Mesenchymal stem cell (in vitro differentiated cells and primary cell): ENCODE data around the gene THTPA.

Experiments
- DNase-seq: peaks from one replicate; pipeline ENCODE4 v3.0.0-alpha.2; 2013
- H2AFZ ChIP-seq: one replicate; pipeline ENCODE4 v1.6.1; 2013; ENCODE audit warnings: low read depth, mild to moderate bottlenecking, control low read depth, inconsistent platforms, low read length, moderate library complexity
- H2AK5ac ChIP-seq: 2 replicates; pipeline ENCODE4 v1.6.1; 2013; ENCODE audit warnings: low read length, moderate library complexity, mild to moderate bottlenecking, inconsistent platforms; ENCODE audit not compliant: severe bottlenecking
- H2BK120ac ChIP-seq: one replicate; pipeline ENCODE4 v1.6.1; 2013; ENCODE audit warnings: low read depth, mild to moderate bottlenecking, inconsistent platforms, low read length, moderate library complexity
- H2BK12ac ChIP-seq, 2 experiments: one replicate each; pipeline ENCODE4 v1.6.1; 2013; ENCODE audit warnings: inconsistent platforms in 2 of 2, low read length in 2 of 2, mild to moderate bottlenecking in 2 of 2, moderate library complexity in 2 of 2, control low read depth in 1 of 2
- H2BK15ac ChIP-seq: one replicate; pipeline ENCODE4 v1.6.1; 2013; ENCODE audit warnings: mild to moderate bottlenecking, low read depth, inconsistent platforms; ENCODE audit not compliant: poor library complexity, severe bottlenecking
- H2BK5ac ChIP-seq: 2 replicates; pipeline ENCODE4 v1.6.1; 2013; ENCODE audit warnings: low read depth, mild to moderate bottlenecking, low read length, control low read depth, inconsistent platforms; ENCODE audit not compliant: poor library complexity, severe bottlenecking
- H3K14ac ChIP-seq, 2 experiments: one replicate each; pipeline ENCODE4 v1.6.1; 2013; ENCODE audit warnings: inconsistent platforms in 2 of 2, low read length in 2 of 2, control low read depth in 1 of 2, mild to moderate bottlenecking in 1 of 2, moderate library complexity in 1 of 2
- H3K18ac ChIP-seq, 2 experiments: one replicate each; pipeline ENCODE4 v1.6.1; 2013; ENCODE audit warnings: inconsistent platforms in 2 of 2, low read length in 2 of 2, control low read depth in 1 of 2, low read depth in 1 of 2, mild to moderate bottlenecking in 1 of 2
- H3K23ac ChIP-seq, 2 experiments: one replicate each; pipeline ENCODE4 v1.6.1; 2013; ENCODE audit warnings: inconsistent platforms in 2 of 2, low read length in 2 of 2, mild to moderate bottlenecking in 2 of 2, moderate library complexity in 2 of 2, control low read depth in 1 of 2
- H3K27ac ChIP-seq: 2 replicates; pipeline ENCODE4 v1.5.1; 2013; ENCODE audit warnings: mild to moderate bottlenecking, moderate library complexity, low read length, control low read depth, inconsistent platforms; ENCODE audit not compliant: poor library complexity, severe bottlenecking
- H3K27me3 ChIP-seq, 2 experiments: 2 replicates each; pipeline versions ENCODE4 v1.6.1 to v1.7.0; 2013; ENCODE audit warnings: low read length in 2 of 2, mild to moderate bottlenecking in 2 of 2, moderate library complexity in 2 of 2, control low read depth in 1 of 2, inconsistent platforms in 1 of 2; ENCODE audit not compliant: control insufficient read depth in 1 of 2, insufficient read depth in 1 of 2
- H3K36me3 ChIP-seq, 2 experiments: 2 replicates each; pipeline versions ENCODE4 v1.6.1 to v1.7.0; 2013; ENCODE audit warnings: low read length in 2 of 2, control low read depth in 1 of 2, inconsistent platforms in 1 of 2, low read depth in 1 of 2, mild to moderate bottlenecking in 1 of 2; ENCODE audit not compliant: insufficient read depth in 2 of 2, control insufficient read depth in 1 of 2
- H3K4ac ChIP-seq, 2 experiments: one replicate each; pipeline ENCODE4 v1.6.1; 2013; ENCODE audit warnings: inconsistent platforms in 2 of 2, low read length in 2 of 2, mild to moderate bottlenecking in 2 of 2, moderate library complexity in 2 of 2, control low read depth in 1 of 2, low read depth in 1 of 2
- H3K4me1 ChIP-seq: 2 replicates; pipeline ENCODE4 v1.6.1; 2013; ENCODE audit warnings: low read depth, low read length, control low read depth; ENCODE audit not compliant: control insufficient read depth, insufficient read depth
- H3K4me2 ChIP-seq: 2 replicates; pipeline ENCODE4 v1.6.1; 2013; ENCODE audit warnings: low read length, mild to moderate bottlenecking, inconsistent platforms; ENCODE audit not compliant: poor library complexity, severe bottlenecking
- H3K4me3 ChIP-seq, 2 experiments: 2 replicates each; pipeline versions ENCODE4 v1.5.1 to v1.7.0; 2013; ENCODE audit warnings: low read length in 2 of 2, mild to moderate bottlenecking in 2 of 2, control low read depth in 1 of 2, low read depth in 1 of 2; ENCODE audit not compliant: insufficient read depth in 1 of 2
- H3K79me1 ChIP-seq: replicated peaks from 2 replicates; pipeline ENCODE4 v1.6.1; 2013; ENCODE audit warnings: mild to moderate bottlenecking, control low read depth, low read length, inconsistent platforms; ENCODE audit not compliant: poor library complexity, severe bottlenecking
- H3K9ac ChIP-seq: 2 replicates; pipeline ENCODE4 v1.7.0; 2013; ENCODE audit warnings: mild to moderate bottlenecking, low read length, moderate library complexity
- H3K9me3 ChIP-seq: 2 replicates; pipeline ENCODE4 v1.7.0; 2013; ENCODE audit warnings: mild to moderate bottlenecking, low read length; ENCODE audit not compliant: control insufficient read depth
- H4K8ac ChIP-seq: one replicate; pipeline ENCODE4 v1.6.1; 2013; ENCODE audit warnings: inconsistent platforms, mild to moderate bottlenecking, low read length, moderate library complexity
- H4K91ac ChIP-seq: one replicate; pipeline ENCODE4 v1.6.1; 2013; ENCODE audit warnings: mild to moderate bottlenecking, low read length, inconsistent platforms
- WGBS: methylation state at CpG from one replicate; pipeline ENCODE4 v1.1.7; 2013; ENCODE audit warnings: mixed read lengths; 5-methylcytosine and 5-hydroxymethylcytosine counted together

The THTPA gene

DNA sequence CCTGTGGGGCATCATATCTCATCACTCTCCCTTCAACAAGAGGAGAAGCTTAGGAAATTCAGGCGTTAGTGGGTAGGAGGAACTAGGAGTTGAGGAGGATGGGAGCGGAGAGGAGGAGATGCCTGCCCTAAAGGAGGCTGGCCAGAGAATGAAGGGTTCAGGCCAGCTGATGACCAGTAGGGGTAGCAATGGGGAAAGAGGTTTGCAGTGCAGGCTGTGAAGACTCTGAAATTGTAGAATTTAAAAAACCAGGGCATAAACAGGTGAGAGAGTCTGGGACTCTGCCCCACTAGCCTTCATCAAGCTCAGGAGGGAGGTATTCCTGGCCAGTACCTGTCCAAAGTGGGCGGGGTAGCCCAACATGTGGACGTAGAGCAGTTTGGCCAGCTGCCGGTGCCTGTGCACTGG is 10.7 kb downstream of the THTPA start:
- H2BK15ac ChIP-seq = no peak overlapping the region
- no peak overlapping the region for H2AK5ac ChIP-seq
- H4K8ac ChIP-seq = peak overlapping the region; percentile 99
- no peak overlapping the region for H2BK120ac ChIP-seq
- H4K91ac ChIP-seq = peak overlapping the region; percentile 55
- peak overlapping the region; percentile 38 for H3K27ac ChIP-seq
- peak overlapping the region in 1 of 2 experiments; percentile 97 for H3K4ac ChIP-seq
- H2BK12ac ChIP-seq = peak overlapping the region in 1 of 2 experiments; percentile 34
- H3K9me3 ChIP-seq = no peaks in the 10 kb centered on the region
- peak overlapping the region; percentile 20 for H2BK5ac ChIP-seq
- WGBS = 52% methylated on average over 5 of the region's 5 CpGs
- peaks cover 11 to 14% of the 10 kb centered on the region in 2 experiments for H3K27me3 ChIP-seq
- H3K4me3 ChIP-seq = peak overlapping the region; percentile 79 to 80
- peak overlapping the region; percentile 83 for H3K4me2 ChIP-seq
- peak overlapping the region; percentile 38 to 71 for H3K18ac ChIP-seq
- H3K36me3 ChIP-seq = peaks cover 9 to 42% of the 10 kb centered on the region in 2 experiments
- peak; percentile 22 for DNase-seq
- no peak overlapping the region for H3K23ac ChIP-seq
- H2AFZ ChIP-seq = peak overlapping the region; percentile 88
- peak overlapping the region; percentile 88 for H3K9ac ChIP-seq
- H3K4me1 ChIP-seq = peaks cover 15% of the 10 kb centered on the region
- peaks cover 37% of the 10 kb centered on the region for H3K79me1 ChIP-seq
- no peak overlapping the region for H3K14ac ChIP-seq

DNA sequence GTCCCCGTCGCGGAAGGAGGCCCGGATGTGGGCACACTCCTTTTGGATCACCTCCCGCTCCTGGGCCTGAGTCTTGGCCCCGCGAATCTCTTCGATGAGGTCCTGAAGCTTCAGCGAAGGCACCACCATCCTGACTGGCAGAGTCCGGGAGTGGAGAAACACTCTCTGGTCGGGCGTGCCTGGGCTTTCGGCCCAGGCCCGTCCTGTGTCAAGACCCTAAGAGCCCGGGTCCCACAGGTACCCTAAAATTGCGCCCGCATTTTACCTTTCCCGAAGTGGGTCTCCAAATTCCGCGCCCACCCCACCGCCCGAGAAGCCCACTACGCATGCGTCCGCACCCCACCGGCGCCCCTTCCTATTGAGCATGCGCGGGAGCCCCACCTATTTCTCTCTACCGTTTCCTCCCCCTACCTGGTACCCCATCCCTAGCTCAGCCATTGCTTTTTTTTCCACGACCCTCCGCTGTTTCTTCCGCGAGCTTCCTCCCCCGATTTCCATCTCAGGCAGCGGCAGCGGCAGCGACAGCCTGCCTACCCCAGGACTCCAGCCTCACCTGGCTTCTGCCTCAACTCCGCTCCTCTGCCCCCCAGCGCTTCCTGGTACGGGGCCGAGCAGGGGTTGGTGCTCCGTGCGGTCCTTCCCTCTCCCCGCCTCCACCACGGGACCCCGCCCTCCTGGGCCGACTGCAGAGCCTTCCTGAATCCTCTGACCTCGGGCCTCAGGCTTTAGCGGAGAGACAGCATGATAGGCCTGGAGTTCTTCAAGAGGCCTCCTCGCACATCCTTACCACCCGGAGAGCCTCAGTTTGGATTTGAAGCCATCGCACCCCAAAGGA is 11.3 kb downstream of the THTPA start, which contains the start of gene AP1G2:
Gene AP1G2, minus strand, starts transcription at position 606 of the 835 bp plus-strand sequence. Its CDS starts 477 bp downstream, at position 129.
- H2AK5ac ChIP-seq = peak within 1 kb of the TSS; percentile 33
- peaks cover 3 to 36% of the 10 kb centered on the region in 2 experiments for H3K36me3 ChIP-seq
- H3K4ac ChIP-seq = peak within 1 kb of the TSS; percentile 58 to 97
- H2BK120ac ChIP-seq = no peak within 1 kb of the TSS
- no peaks in the 10 kb centered on the region for H3K9me3 ChIP-seq
- H3K14ac ChIP-seq = peak within 1 kb of the TSS in 1 of 2 experiments; percentile 77
- peak within 1 kb of the TSS; percentile 88 for H3K9ac ChIP-seq
- peaks cover 33% of the 10 kb centered on the region for H3K79me1 ChIP-seq
- peak within 1 kb of the TSS; percentile 79 to 80 for H3K4me3 ChIP-seq
- H3K27me3 ChIP-seq = peaks cover 16 to 20% of the 10 kb centered on the region in 2 experiments
- H3K27ac ChIP-seq = peak within 1 kb of the TSS; percentile 74
- peak within 1 kb of the TSS in 1 of 2 experiments; percentile 35 for H2BK12ac ChIP-seq
- no peak within 1 kb of the TSS for H2BK15ac ChIP-seq
- peaks cover 15% of the 10 kb centered on the region for H3K4me1 ChIP-seq
- H4K8ac ChIP-seq = peak within 1 kb of the TSS; percentile 99
- peak; percentile 70 for DNase-seq
- H4K91ac ChIP-seq = peak within 1 kb of the TSS; percentile 79
- peak within 1 kb of the TSS; percentile 75 for H2BK5ac ChIP-seq
- peak within 1 kb of the TSS; percentile 83 for H3K4me2 ChIP-seq
- 5% methylated on average over 50 of the region's 53 CpGs for WGBS
- peak within 1 kb of the TSS; percentile 98 for H2AFZ ChIP-seq
- peak within 1 kb of the TSS; percentile 78 to 90 for H3K18ac ChIP-seq
- no peak within 1 kb of the TSS for H3K23ac ChIP-seq

DNA sequence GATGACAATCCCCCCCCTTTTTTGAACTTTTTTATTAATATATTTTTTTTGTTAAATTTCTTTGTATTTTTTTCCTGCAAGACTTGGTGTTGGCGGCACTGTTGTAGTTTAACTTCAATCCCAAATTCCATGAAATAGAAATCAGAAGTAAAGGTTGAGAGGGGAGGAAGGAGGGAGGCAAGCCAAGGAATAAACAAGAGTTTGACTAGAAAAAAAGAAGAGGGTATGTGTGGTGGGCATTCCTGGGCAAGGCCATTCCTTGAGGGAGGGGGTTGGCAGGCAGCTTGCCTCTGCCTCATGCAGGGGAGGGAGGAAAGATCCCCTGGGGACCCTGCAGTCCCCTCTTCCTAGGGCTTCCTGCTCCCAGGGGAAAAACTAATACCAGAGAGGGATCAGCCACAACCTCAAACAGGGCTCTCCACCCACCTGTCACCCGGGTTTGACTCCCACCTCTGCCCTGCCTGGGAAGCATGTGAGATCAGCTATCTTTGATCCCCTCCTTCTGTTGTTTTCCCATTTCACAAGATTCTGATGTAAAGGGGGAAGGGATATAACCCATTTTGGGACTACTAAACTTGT is 12.0 kb downstream of the THTPA start:
- peaks cover 3 to 33% of the 10 kb centered on the region in 2 experiments for H3K36me3 ChIP-seq
- WGBS = 100% methylated on average over 1 of the region's 2 CpGs
- H2BK15ac ChIP-seq = no peak overlapping the region
- H3K4me1 ChIP-seq = peaks cover 15% of the 10 kb centered on the region
- H3K4ac ChIP-seq = peak overlapping the region; percentile 6 to 29
- no peak for DNase-seq
- H3K27me3 ChIP-seq = peaks cover 23 to 27% of the 10 kb centered on the region in 2 experiments
- no peak overlapping the region for H3K27ac ChIP-seq
- peaks cover 33% of the 10 kb centered on the region for H3K79me1 ChIP-seq
- no peak overlapping the region for H2BK12ac ChIP-seq
- H3K23ac ChIP-seq = no peak overlapping the region
- no peak overlapping the region for H3K14ac ChIP-seq
- H3K4me3 ChIP-seq = peak overlapping the region in 1 of 2 experiments; percentile 80
- no peak overlapping the region for H2AFZ ChIP-seq
- H2BK120ac ChIP-seq = no peak overlapping the region
- no peak overlapping the region for H2BK5ac ChIP-seq
- no peak overlapping the region for H3K18ac ChIP-seq
- H4K91ac ChIP-seq = no peak overlapping the region
- peak overlapping the region; percentile 32 for H4K8ac ChIP-seq
- peak overlapping the region; percentile 88 for H3K9ac ChIP-seq
- peak overlapping the region; percentile 33 for H2AK5ac ChIP-seq
- H3K4me2 ChIP-seq = no peak overlapping the region
- no peaks in the 10 kb centered on the region for H3K9me3 ChIP-seq
